CD4-positive, alpha-beta T cell (primary cell): Measurements from ENCODE around the gene KCNJ2. TPM values are rescaled to one million over a fixed set of nuclear protein-coding genes. Genes with fewer than 3 reads are reported as not detected.

ENCODE experiments used
- ATAC-seq: fragments of 200-7000 bp; cut with Tn5 transposase; one replicate; pipeline ENCODE4 v1.10.0; 2022; ENCODE audit warnings: mild to moderate bottlenecking; ENCODE audit not compliant: poor library complexity
- CTCF ChIA-PET: fragments of 350-600 bp; sonication (Branson Sonifier 250); formaldehyde crosslinking; loops from one replicate; lab custom pipeline; 2021; ENCODE audit warnings: antibody characterized with exemption, inconsistent platforms; lab: Charles Lee
- POLR2A ChIA-PET: fragments of 350-600 bp; sonication (Branson Sonifier 250); formaldehyde crosslinking; loops from one replicate; lab custom pipeline; 2021; ENCODE audit warnings: antibody characterized with exemption, inconsistent platforms; lab: Charles Lee
- DNase-seq, 14 experiments: peaks; one replicate each; pipeline ENCODE4 v3.0.0-alpha.2; 2013 to 2020; ENCODE audit warnings: mixed read lengths in 2 of 14
- H3K27ac ChIP-seq, 2 donors: one replicate each; pipeline versions ENCODE4 v1.5.1 to v1.7.0; 2013; ENCODE audit warnings: low read length in 2 of 2, low read depth in 1 of 2, mild to moderate bottlenecking in 1 of 2
- H3K27me3 ChIP-seq, 2 experiments: 1 replicate in 1 of 2; 2 replicates in 1 of 2; pipeline versions ENCODE4 v1.6.1 to v1.7.0; 2013; ENCODE audit warnings: low read length in 2 of 2, control low read depth in 1 of 2, mild to moderate bottlenecking in 1 of 2, moderate library complexity in 1 of 2; ENCODE audit not compliant: insufficient read depth in 2 of 2, control insufficient read depth in 1 of 2
- H3K36me3 ChIP-seq: one replicate; pipeline ENCODE4 v1.6.1; 2013; ENCODE audit warnings: low read length, control low read depth; ENCODE audit not compliant: insufficient read depth
- H3K4me1 ChIP-seq: one replicate; pipeline ENCODE4 v1.6.1; 2013; ENCODE audit warnings: low read length, control low read depth; ENCODE audit not compliant: insufficient read depth
- H3K4me3 ChIP-seq: one replicate; pipeline ENCODE4 v1.5.1; 2013; ENCODE audit warnings: mild to moderate bottlenecking, low read length, moderate library complexity
- H3K9me3 ChIP-seq, 2 experiments: 1 replicate in 1 of 2; 2 replicates in 1 of 2; pipeline versions ENCODE4 v1.6.1 to v1.7.0; 2013; ENCODE audit warnings: low read length in 2 of 2, mild to moderate bottlenecking in 2 of 2, control low read depth in 1 of 2, moderate library complexity in 1 of 2; ENCODE audit not compliant: control insufficient read depth in 1 of 2, insufficient read depth in 1 of 2
- H3K27ac Mint-ChIP-seq: one replicate; pipeline ENCODE4 v1.8.0; 2020; ENCODE audit warnings: mixed read lengths
- H3K27me3 Mint-ChIP-seq: one replicate; pipeline ENCODE4 v1.8.0; 2021; ENCODE audit warnings: mixed read lengths
- H3K36me3 Mint-ChIP-seq: one replicate; pipeline ENCODE4 v1.8.0; 2021; ENCODE audit warnings: low read depth, mixed read lengths
- H3K4me1 Mint-ChIP-seq: one replicate; pipeline ENCODE4 v1.8.0; 2021; ENCODE audit warnings: low read depth, mixed read lengths
- H3K4me3 Mint-ChIP-seq: one replicate; pipeline ENCODE4 v1.8.0; 2020; ENCODE audit warnings: mild to moderate bottlenecking, mixed read lengths
- H3K9me3 Mint-ChIP-seq: one replicate; pipeline ENCODE4 v1.8.0; 2020; ENCODE audit warnings: mixed read lengths
- intact Hi-C, 2 experiments: fragments of 100-400 bp; cut with DNase I in 1 of 2; cut with micrococcal nuclease in 1 of 2; formaldehyde crosslinking; loops; one replicate each; pipeline versions ENCODE4 v1.15.1 to v1.9.0; 2023 to 2025; cut with DNase I, micrococcal nuclease
- total RNA-seq, 174 experiments: library from RNA in 2 of 174; stranded (reverse) in 2 of 174; gene quantifications; one replicate each; pipeline ENCODE4 v1.2.3 and lab custom pipeline; 2021 to 2026
- TF ChIP-seq, protein P1 (sequence below): fragments of 200-600 bp; IDR thresholded peaks from one replicate; pipeline ENCODE4 v1.8.0; 2022; ENCODE audit warnings: antibody characterized with exemption, mild to moderate bottlenecking

Gene KCNJ2
- total RNA-seq, 2 experiments from 2014 or later: not detected

DNA sequence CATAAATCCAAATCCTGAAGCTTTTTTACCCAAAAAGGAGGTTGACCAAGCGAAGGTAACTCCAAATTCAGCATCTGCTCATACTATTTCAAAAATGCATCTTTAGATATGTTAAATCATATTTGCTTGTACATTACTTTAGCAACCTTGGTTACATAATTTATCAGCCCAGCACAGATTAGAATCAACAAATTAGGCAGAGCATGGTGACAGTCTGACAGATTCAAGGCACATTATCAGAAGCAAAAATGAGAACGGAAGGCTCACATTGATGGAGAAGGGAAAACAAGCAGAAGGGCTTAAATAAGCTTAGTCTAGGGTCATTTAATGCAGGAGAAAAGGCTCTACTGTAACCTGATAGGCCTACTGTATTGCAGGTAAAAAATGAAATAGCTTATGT lies 3.9 kb upstream of the KCNJ2 start:
- no peaks in the 10 kb centered on the region for H3K9me3 Mint-ChIP-seq
- Histone ChIP-seq H3K27me3 (peaks cover 22 to 24% of the 10 kb centered on the region in 2 experiments), H3K36me3 (no peaks in the 10 kb centered on the region), H3K27ac (no peak overlapping the region), H3K4me1 (peaks cover 13% of the 10 kb centered on the region), H3K4me3 (no peak overlapping the region), H3K9me3 (peaks cover 0 to 7% of the 10 kb centered on the region in 2 experiments)
- no peak for DNase-seq
- intact Hi-C loops: loop anchor here in 1 of 2 experiments (10.0 kb wide), 1 partner anchor 61 kb away; no protein-coding TSS in a partner anchor
- peaks cover 40% of the 10 kb centered on the region for H3K27me3 Mint-ChIP-seq
- ChIA-PET CTCF (no interaction called here), POLR2A (no interaction called here)
- no peak overlapping the region for H3K4me3 Mint-ChIP-seq
- ATAC-seq: no peak
- no peaks in the 10 kb centered on the region for H3K36me3 Mint-ChIP-seq
- TF ChIP-seq, protein P1, sequence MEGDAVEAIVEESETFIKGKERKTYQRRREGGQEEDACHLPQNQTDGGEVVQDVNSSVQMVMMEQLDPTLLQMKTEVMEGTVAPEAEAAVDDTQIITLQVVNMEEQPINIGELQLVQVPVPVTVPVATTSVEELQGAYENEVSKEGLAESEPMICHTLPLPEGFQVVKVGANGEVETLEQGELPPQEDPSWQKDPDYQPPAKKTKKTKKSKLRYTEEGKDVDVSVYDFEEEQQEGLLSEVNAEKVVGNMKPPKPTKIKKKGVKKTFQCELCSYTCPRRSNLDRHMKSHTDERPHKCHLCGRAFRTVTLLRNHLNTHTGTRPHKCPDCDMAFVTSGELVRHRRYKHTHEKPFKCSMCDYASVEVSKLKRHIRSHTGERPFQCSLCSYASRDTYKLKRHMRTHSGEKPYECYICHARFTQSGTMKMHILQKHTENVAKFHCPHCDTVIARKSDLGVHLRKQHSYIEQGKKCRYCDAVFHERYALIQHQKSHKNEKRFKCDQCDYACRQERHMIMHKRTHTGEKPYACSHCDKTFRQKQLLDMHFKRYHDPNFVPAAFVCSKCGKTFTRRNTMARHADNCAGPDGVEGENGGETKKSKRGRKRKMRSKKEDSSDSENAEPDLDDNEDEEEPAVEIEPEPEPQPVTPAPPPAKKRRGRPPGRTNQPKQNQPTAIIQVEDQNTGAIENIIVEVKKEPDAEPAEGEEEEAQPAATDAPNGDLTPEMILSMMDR: no peak
- H3K27ac Mint-ChIP-seq: no peak overlapping the region
- H3K4me1 Mint-ChIP-seq: peaks cover 21% of the 10 kb centered on the region

DNA sequence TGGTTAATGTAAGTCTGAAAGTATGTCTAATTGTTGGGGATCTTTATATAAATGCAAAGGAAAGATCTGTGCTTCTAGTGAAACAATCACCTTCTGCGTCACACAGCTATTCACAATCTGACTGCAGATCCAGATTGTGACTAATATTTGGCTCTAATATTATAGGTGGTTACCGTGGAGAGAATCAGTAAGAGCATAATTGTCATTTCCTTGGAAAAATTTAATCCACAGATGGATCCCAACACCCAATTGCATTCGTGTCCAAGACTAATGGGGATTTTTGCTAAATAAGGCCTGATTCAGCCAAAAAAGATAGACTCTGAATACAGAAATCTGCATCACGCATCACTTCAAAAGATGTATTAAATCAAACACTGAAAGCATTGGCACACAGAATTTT lies 2.7 kb upstream of the KCNJ2 start:
- ChIA-PET POLR2A (no interaction called here), CTCF (no interaction called here)
- no peaks in the 10 kb centered on the region for H3K9me3 Mint-ChIP-seq
- Histone ChIP-seq H3K4me1 (peaks cover 13% of the 10 kb centered on the region), H3K9me3 (peaks cover 0 to 7% of the 10 kb centered on the region in 2 experiments), H3K27me3 (peaks cover 22 to 36% of the 10 kb centered on the region in 2 experiments), H3K36me3 (no peaks in the 10 kb centered on the region), H3K4me3 (no peak overlapping the region), H3K27ac (no peak overlapping the region)
- peaks cover 53% of the 10 kb centered on the region for H3K27me3 Mint-ChIP-seq
- intact Hi-C loops: loop anchor here in 1 of 2 experiments (10.0 kb wide), 1 partner anchor 62 kb away; no protein-coding TSS in a partner anchor
- H3K4me3 Mint-ChIP-seq: no peak overlapping the region
- peaks cover 22% of the 10 kb centered on the region for H3K4me1 Mint-ChIP-seq
- no peaks in the 10 kb centered on the region for H3K36me3 Mint-ChIP-seq
- no peak overlapping the region for H3K27ac Mint-ChIP-seq
- ATAC-seq (no peak), DNase-seq (no peak)
- TF ChIP-seq, protein P1: no peak

DNA sequence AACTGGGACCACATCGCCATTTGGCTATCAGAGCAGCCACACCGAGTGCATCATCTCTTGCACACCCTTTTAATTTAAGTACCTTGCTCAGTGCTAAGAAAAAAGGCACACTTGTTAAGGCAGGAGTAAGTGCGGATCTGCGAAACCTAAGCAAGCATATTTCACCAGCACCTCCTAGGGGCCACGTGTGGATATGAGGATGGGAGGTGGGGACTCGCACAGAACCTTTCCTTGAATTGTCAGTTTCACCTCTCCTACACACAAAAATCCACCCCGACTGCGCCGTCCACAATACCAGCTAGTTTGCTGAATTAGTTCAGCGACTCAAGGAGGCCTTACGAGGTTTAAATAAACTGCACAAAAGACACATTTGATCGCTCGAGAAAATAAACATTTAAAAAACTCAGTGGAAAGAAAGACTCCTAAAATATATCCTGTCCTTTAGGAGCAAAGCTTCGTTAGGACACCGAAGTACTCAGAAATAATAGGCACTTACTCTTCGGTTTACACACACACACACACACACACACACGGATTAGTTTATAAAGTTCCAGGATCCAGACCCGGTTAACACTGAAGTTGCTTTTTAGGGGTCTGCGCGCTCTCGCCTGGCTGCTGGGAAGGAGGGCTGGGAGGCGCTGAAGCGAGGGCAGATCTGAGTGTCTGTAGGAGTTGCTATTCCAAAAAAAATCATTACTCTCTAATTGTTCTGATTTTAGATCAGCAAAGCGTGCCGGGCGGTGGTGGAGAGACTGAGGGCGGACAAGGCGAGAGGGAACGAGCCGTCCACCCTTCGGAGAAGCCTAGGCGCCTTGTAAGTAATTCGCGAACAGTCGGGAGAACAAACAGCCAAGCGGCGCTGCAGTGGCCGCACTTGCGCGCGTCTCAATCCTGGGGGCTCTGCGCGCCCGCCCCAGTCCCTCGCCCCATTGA lies 1.0 kb upstream of the KCNJ2 start:
- H3K4me1 ChIP-seq: peaks cover 13% of the 10 kb centered on the region
- ChIA-PET CTCF (no interaction called here), POLR2A (no interaction called here)
- peaks cover 22% of the 10 kb centered on the region for H3K4me1 Mint-ChIP-seq
- H3K27ac ChIP-seq: no peak overlapping the region
- H3K36me3 Mint-ChIP-seq: no peaks in the 10 kb centered on the region
- peaks cover 69% of the 10 kb centered on the region for H3K27me3 Mint-ChIP-seq
- peaks cover 0 to 7% of the 10 kb centered on the region in 2 experiments for H3K9me3 ChIP-seq
- H3K36me3 ChIP-seq: no peaks in the 10 kb centered on the region
- intact Hi-C loops: loop anchor here in 1 of 2 experiments (10.0 kb wide), 1 partner anchor 64 kb away; no protein-coding TSS in a partner anchor
- H3K4me3 ChIP-seq: peak overlapping the region; percentile 46
- no peaks in the 10 kb centered on the region for H3K9me3 Mint-ChIP-seq
- DNase-seq (peak in 2 of 14 experiments; percentile 31 to 35), ATAC-seq (no peak)
- H3K27ac Mint-ChIP-seq: no peak overlapping the region
- H3K4me3 Mint-ChIP-seq: peak overlapping the region; percentile 80
- H3K27me3 ChIP-seq: peaks cover 22 to 40% of the 10 kb centered on the region in 2 experiments
- TF ChIP-seq, protein P1: no peak
